Measurements from ENCODE around the gene BMP5. TPM values are rescaled to one million over a fixed set of nuclear protein-coding genes. Genes with fewer than 3 reads are reported as not detected.

Gene BMP5
- total RNA-seq, 1 experiment from 2014 or later, result 0.48 TPM

GRCh38 chr6:55866128-55866527 lies 9.3 kb downstream of the BMP5 start:
- TF ChIP-seq CTCF (IDR thresholded peaks at IDR 0.05; ENCODE audit: insufficient read depth in 1 of 2, low read depth in 1 of 2, low read length in 1 of 2, severe bottlenecking in 1 of 2, unreplicated experiment in 1 of 2), result no peak
- no peaks in the 10 kb centered on the region for H3K27me3 ChIP-seq (replicated peaks; ENCODE audit: control insufficient read depth, insufficient read depth, low read length)
- Mint-ChIP-seq H3K4me1 (ENCODE audit: low read depth, unreplicated experiment) (peaks cover 12% of the 10 kb centered on the region), H3K27me3 (ENCODE audit: insufficient read depth, unreplicated experiment) (no peaks in the 10 kb centered on the region), H3K4me3 (ENCODE audit: unreplicated experiment) (no peak overlapping the region), H3K27ac (ENCODE audit: unreplicated experiment) (no peak overlapping the region), H3K36me3 (ENCODE audit: insufficient read depth, unreplicated experiment) (no peaks in the 10 kb centered on the region), H3K9me3 (ENCODE audit: unreplicated experiment) (no peaks in the 10 kb centered on the region)
- H3K36me3 ChIP-seq (ENCODE audit: control insufficient read depth, insufficient read depth, low read length), result no peaks in the 10 kb centered on the region
- peaks cover 7% of the 10 kb centered on the region; the same call in 1 of the 2 replicates for H3K4me1 ChIP-seq
- ChIA-PET POLR2A (no interaction called here), CTCF (no interaction called here)
- no peak overlapping the region for H3K4me3 ChIP-seq (ENCODE audit: low read depth, low read length)
- DNase-seq, result no peak
- intact Hi-C loops (cut with micrococcal nuclease; ENCODE audit: unreplicated experiment), result no loop called here
- BruUV-seq (replicated peaks), result no TSS peak
- no peaks in the 10 kb centered on the region for H3K9me3 ChIP-seq

- Mint-ChIP-seq H3K4me1 (ENCODE audit: low read depth, unreplicated experiment) (no peaks in the 10 kb centered on the region), H3K27ac (ENCODE audit: unreplicated experiment) (no peak overlapping the region), H3K9me3 (ENCODE audit: unreplicated experiment) (no peaks in the 10 kb centered on the region), H3K4me3 (ENCODE audit: unreplicated experiment) (no peak overlapping the region), H3K27me3 (ENCODE audit: insufficient read depth, unreplicated experiment) (no peaks in the 10 kb centered on the region), H3K36me3 (ENCODE audit: insufficient read depth, unreplicated experiment) (no peaks in the 10 kb centered on the region)
- ChIA-PET CTCF (no interaction called here), POLR2A (no interaction called here)
- intact Hi-C loops (cut with micrococcal nuclease; ENCODE audit: unreplicated experiment), result no loop called here
- Histone ChIP-seq H3K4me3 (ENCODE audit: low read depth, low read length) (no peak overlapping the region), H3K9me3 (no peaks in the 10 kb centered on the region), H3K27me3 (replicated peaks; ENCODE audit: control insufficient read depth, insufficient read depth, low read length) (no peaks in the 10 kb centered on the region), H3K36me3 (ENCODE audit: control insufficient read depth, insufficient read depth, low read length) (no peaks in the 10 kb centered on the region), H3K4me1 (no peaks in the 10 kb centered on the region)
- no peak for DNase-seq
- TF ChIP-seq CTCF (IDR thresholded peaks at IDR 0.05; ENCODE audit: insufficient read depth in 1 of 2, low read depth in 1 of 2, low read length in 1 of 2, severe bottlenecking in 1 of 2, unreplicated experiment in 1 of 2), result no peak
- BruUV-seq (replicated peaks), result no TSS peak
These were observed 22.1 kb downstream of the BMP5 start for GRCh38 chr6:55853008-55854001.

GRCh38 chr6:55841341-55841740 lies 34.0 kb downstream of the BMP5 start:
- H3K27me3 ChIP-seq (replicated peaks; ENCODE audit: control insufficient read depth, insufficient read depth, low read length), result no peaks in the 10 kb centered on the region
- H3K4me3 Mint-ChIP-seq (ENCODE audit: unreplicated experiment), result no peak overlapping the region
- no peak overlapping the region for H3K27ac Mint-ChIP-seq (ENCODE audit: unreplicated experiment)
- H3K9me3 ChIP-seq, result no peaks in the 10 kb centered on the region
- no peaks in the 10 kb centered on the region for H3K36me3 Mint-ChIP-seq (ENCODE audit: insufficient read depth, unreplicated experiment)
- no TSS peak for BruUV-seq (replicated peaks)
- no peaks in the 10 kb centered on the region for H3K4me1 ChIP-seq
- TF ChIP-seq CTCF (IDR thresholded peaks at IDR 0.05; ENCODE audit: insufficient read depth in 1 of 2, low read depth in 1 of 2, low read length in 1 of 2, severe bottlenecking in 1 of 2, unreplicated experiment in 1 of 2), result no peak
- intact Hi-C loops (cut with micrococcal nuclease; ENCODE audit: unreplicated experiment), result no loop called here
- no peaks in the 10 kb centered on the region for H3K36me3 ChIP-seq (ENCODE audit: control insufficient read depth, insufficient read depth, low read length)
- H3K4me1 Mint-ChIP-seq (ENCODE audit: low read depth, unreplicated experiment), result no peaks in the 10 kb centered on the region
- no peak for DNase-seq
- POLR2A ChIA-PET, result no interaction called here
- no peaks in the 10 kb centered on the region for H3K9me3 Mint-ChIP-seq (ENCODE audit: unreplicated experiment)
- no peaks in the 10 kb centered on the region for H3K27me3 Mint-ChIP-seq (ENCODE audit: insufficient read depth, unreplicated experiment)
- CTCF ChIA-PET, result no interaction called here
- no peak overlapping the region for H3K4me3 ChIP-seq (ENCODE audit: low read depth, low read length)
